Suprapubic skin (tissue), 4 donors: ENCODE results near the gene OPHN1. TPM values are rescaled to one million over a fixed set of nuclear protein-coding genes. Genes with fewer than 3 reads are reported as not detected.

ENCODE experiments used
- DNase-seq, 2 donors: peaks; one replicate each; pipeline ENCODE4 v3.0.0-alpha.2; 2019; ENCODE audit warnings: low spot score in 2 of 2
- H3K27ac ChIP-seq: fragments of 200-600 bp; sonication (generic); one replicate; pipeline ENCODE4 v1.5.1; 2019
- H3K27me3 ChIP-seq: fragments of 200-600 bp; sonication (generic); one replicate; pipeline ENCODE4 v1.5.1; 2019
- H3K36me3 ChIP-seq: fragments of 200-600 bp; sonication (generic); one replicate; pipeline ENCODE4 v1.5.1; 2019
- H3K4me1 ChIP-seq: fragments of 200-600 bp; sonication (generic); one replicate; pipeline ENCODE4 v1.5.1; 2019
- H3K4me3 ChIP-seq: fragments of 200-600 bp; sonication (generic); one replicate; pipeline ENCODE4 v1.5.1; 2019; ENCODE audit warnings: mild to moderate bottlenecking
- H3K9me3 ChIP-seq: fragments of 200-600 bp; sonication (generic); one replicate; pipeline ENCODE4 v1.5.1; 2019
- CTCF ChIP-seq, 2 donors: fragments of 200-600 bp in 1 of 2; fragments of 450-650 bp in 1 of 2; sonication (generic) in 1 of 2; IDR thresholded peaks; one replicate each; pipeline ENCODE4 v1.5.1; 2016 to 2019; ENCODE audit warnings: antibody characterized with exemption in 2 of 2, mild to moderate bottlenecking in 1 of 2, moderate library complexity in 1 of 2
- EP300 ChIP-seq: sonication (generic); formaldehyde crosslinking; IDR thresholded peaks from one replicate; pipeline ENCODE4 v1.6.1; 2017; ENCODE audit warnings: antibody characterized with exemption
- POLR2A ChIP-seq, 2 donors: fragments of 450-650 bp; IDR thresholded peaks; one replicate each; pipeline ENCODE4 v1.6.1; 2017; ENCODE audit warnings: antibody characterized with exemption in 2 of 2, mild to moderate bottlenecking in 2 of 2, moderate library complexity in 2 of 2
- POLR2AphosphoS5 ChIP-seq, 3 donors: sonication (generic); formaldehyde crosslinking; IDR thresholded peaks; one replicate each; pipeline ENCODE4 v1.6.1; 2017; ENCODE audit warnings: antibody characterized with exemption in 3 of 3
- WGBS: methylation state at CpG from one replicate; pipeline ENCODE4 v1.1.5; 2018; 5-methylcytosine and 5-hydroxymethylcytosine counted together
- total RNA-seq, 4 donors: library from RNA; depleted of rRNA; stranded (reverse); fragments of >200 nt; gene quantifications; one replicate each; pipeline ENCODE4 v1.1.0, GENCODE V29; 2016

Gene OPHN1
- total RNA-seq, 4 donors from 2014 or later, result 4.5 to 16.0 (median 8.4) TPM

GRCh38 chrX:68376373-68376772, 56.9 kb downstream of the OPHN1 start:
- Histone ChIP-seq H3K36me3 (no peaks in the 10 kb centered on the region), H3K27ac (no peak overlapping the region), H3K9me3 (no peaks in the 10 kb centered on the region), H3K4me3 (no peak overlapping the region), H3K4me1 (no peaks in the 10 kb centered on the region), H3K27me3 (no peaks in the 10 kb centered on the region)
- DNase-seq, result no peak
- TF ChIP-seq CTCF (IDR thresholded peaks at IDR 0.05) (no peak), POLR2A (IDR thresholded peaks at IDR 0.05) (no peak), EP300 (no peak), POLR2AphosphoS5 (IDR thresholded peaks at IDR 0.05) (no peak)

GRCh38 chrX:68375803-68376202, 57.5 kb downstream of the OPHN1 start:
- TF ChIP-seq POLR2AphosphoS5 (IDR thresholded peaks at IDR 0.05) (no peak), EP300 (no peak), CTCF (IDR thresholded peaks at IDR 0.05) (no peak), POLR2A (IDR thresholded peaks at IDR 0.05) (no peak)

GRCh38 chrX:68372665-68373064, 60.6 kb downstream of the OPHN1 start:
- 78% methylated on average over 4 of the region's 4 CpGs for WGBS

More at GRCh38 chrX:68375803-68376202, 57.5 kb downstream of the OPHN1 start:
- Histone ChIP-seq H3K4me3 (no peak overlapping the region), H3K36me3 (no peaks in the 10 kb centered on the region), H3K27me3 (no peaks in the 10 kb centered on the region), H3K9me3 (no peaks in the 10 kb centered on the region), H3K27ac (no peak overlapping the region), H3K4me1 (no peaks in the 10 kb centered on the region)
- DNase-seq, result no peak
- 77% methylated on average over 2 of the region's 2 CpGs for WGBS

GRCh38 chrX:68369559-68369958, 63.7 kb downstream of the OPHN1 start:
- H3K9me3 ChIP-seq, result no peaks in the 10 kb centered on the region
- no peaks in the 10 kb centered on the region for H3K27me3 ChIP-seq
- DNase-seq, result no peak
- no peak overlapping the region for H3K4me3 ChIP-seq
- no peak overlapping the region for H3K27ac ChIP-seq
- H3K4me1 ChIP-seq, result no peaks in the 10 kb centered on the region
- TF ChIP-seq EP300, result no peak
- no peak for TF ChIP-seq CTCF (IDR thresholded peaks at IDR 0.05)
- no peak for TF ChIP-seq POLR2A (IDR thresholded peaks at IDR 0.05)
- TF ChIP-seq POLR2AphosphoS5 (IDR thresholded peaks at IDR 0.05), result no peak
- H3K36me3 ChIP-seq, result no peaks in the 10 kb centered on the region

More at GRCh38 chrX:68372665-68373064, 60.6 kb downstream of the OPHN1 start:
- Histone ChIP-seq H3K27ac (no peak overlapping the region), H3K9me3 (no peaks in the 10 kb centered on the region), H3K4me3 (no peak overlapping the region), H3K36me3 (no peaks in the 10 kb centered on the region), H3K27me3 (no peaks in the 10 kb centered on the region), H3K4me1 (no peaks in the 10 kb centered on the region)
- TF ChIP-seq POLR2A (IDR thresholded peaks at IDR 0.05) (no peak), EP300 (no peak), CTCF (IDR thresholded peaks at IDR 0.05) (no peak), POLR2AphosphoS5 (IDR thresholded peaks at IDR 0.05) (no peak)
- no peak for DNase-seq

GRCh38 chrX:68365341-68365740, 68.0 kb downstream of the OPHN1 start:
- no peak overlapping the region for H3K4me3 ChIP-seq
- no peak overlapping the region for H3K27ac ChIP-seq
- no peaks in the 10 kb centered on the region for H3K9me3 ChIP-seq
- TF ChIP-seq CTCF (IDR thresholded peaks at IDR 0.05) (no peak), POLR2AphosphoS5 (IDR thresholded peaks at IDR 0.05) (no peak)
- no peaks in the 10 kb centered on the region for H3K4me1 ChIP-seq
- H3K27me3 ChIP-seq, result no peaks in the 10 kb centered on the region
- no peaks in the 10 kb centered on the region for H3K36me3 ChIP-seq
- 52% methylated on average over 4 of the region's 4 CpGs for WGBS
- no peak for DNase-seq
